Mesendoderm (in vitro differentiated cells): ENCODE measurements around the gene SPECC1.

ENCODE experiments used
- DNase-seq: peaks from one replicate; pipeline ENCODE4 v3.0.0; 2013
- H2AK5ac ChIP-seq: 2 replicates; pipeline ENCODE4 v1.6.1; 2013; ENCODE audit warnings: low read length, inconsistent platforms
- H2BK120ac ChIP-seq: 2 replicates; pipeline ENCODE4 v1.6.1; 2013; ENCODE audit warnings: low read depth, mild to moderate bottlenecking, low read length, moderate library complexity, mixed read lengths
- H2BK15ac ChIP-seq: replicated peaks from 2 replicates; pipeline ENCODE4 v1.6.1; 2013; ENCODE audit warnings: low read depth, mild to moderate bottlenecking, moderate library complexity
- H2BK5ac ChIP-seq: 2 replicates; pipeline ENCODE4 v1.6.1; 2013; ENCODE audit warnings: low read length, inconsistent platforms
- H3K18ac ChIP-seq: 2 replicates; pipeline ENCODE4 v1.6.1; 2013; ENCODE audit warnings: mild to moderate bottlenecking, low read length, mixed read lengths
- H3K23ac ChIP-seq: one replicate; pipeline ENCODE4 v1.6.1; 2013; ENCODE audit warnings: low read length
- H3K27ac ChIP-seq: 2 replicates; pipeline ENCODE4 v1.5.1; 2013; ENCODE audit warnings: low read depth, mild to moderate bottlenecking, inconsistent platforms, low read length, moderate library complexity
- H3K27me3 ChIP-seq: 2 replicates; pipeline ENCODE4 v1.6.1; 2013; ENCODE audit warnings: low read length, control low read depth, mild to moderate bottlenecking, inconsistent platforms; ENCODE audit not compliant: insufficient read depth, poor library complexity
- H3K36me3 ChIP-seq: 2 replicates; pipeline ENCODE4 v1.6.1; 2013; ENCODE audit warnings: low read length, inconsistent platforms; ENCODE audit not compliant: control insufficient read depth, insufficient read depth
- H3K4ac ChIP-seq: one replicate; pipeline ENCODE4 v1.6.1; 2013; ENCODE audit warnings: low read depth, mild to moderate bottlenecking, low read length, moderate library complexity
- H3K4me1 ChIP-seq: 2 replicates; pipeline ENCODE4 v1.6.1; 2013; ENCODE audit warnings: low read depth, low read length, inconsistent platforms; ENCODE audit not compliant: control insufficient read depth
- H3K4me2 ChIP-seq: 2 replicates; pipeline ENCODE4 v1.6.1; 2013; ENCODE audit warnings: low read length
- H3K4me3 ChIP-seq: 2 replicates; pipeline ENCODE4 v1.5.1; 2013; ENCODE audit warnings: mild to moderate bottlenecking, low read length
- H3K56ac ChIP-seq: one replicate; pipeline ENCODE4 v1.6.1; 2013; ENCODE audit warnings: low read length
- H3K79me1 ChIP-seq: 2 replicates; pipeline ENCODE4 v1.6.1; 2013; ENCODE audit warnings: low read length, inconsistent platforms
- H3K79me2 ChIP-seq: 2 replicates; pipeline ENCODE4 v1.6.1; 2013; ENCODE audit warnings: mild to moderate bottlenecking, low read length; ENCODE audit not compliant: control insufficient read depth, insufficient read depth
- H3K9ac ChIP-seq: 2 replicates; pipeline ENCODE4 v1.6.1; 2013; ENCODE audit warnings: low read length, inconsistent platforms
- H4K5ac ChIP-seq: one replicate; pipeline ENCODE4 v1.6.1; 2013; ENCODE audit warnings: low read length
- H4K8ac ChIP-seq: one replicate; pipeline ENCODE4 v1.6.1; 2013; ENCODE audit warnings: low read depth, mild to moderate bottlenecking, control low read depth, low read length, moderate library complexity
- WGBS: extraction: QIAGEN DNeasy Blood & Tissue Kit; methylation state at CpG from one replicate; pipeline ENCODE4 v1.1.7; 2013; ENCODE audit warnings: low lambda C conversion rate, missing lambda C conversion rate; ENCODE audit not compliant: insufficient coverage; ENCODE audit errors: extremely low coverage; 5-methylcytosine and 5-hydroxymethylcytosine counted together

SPECC1 gene

DNA sequence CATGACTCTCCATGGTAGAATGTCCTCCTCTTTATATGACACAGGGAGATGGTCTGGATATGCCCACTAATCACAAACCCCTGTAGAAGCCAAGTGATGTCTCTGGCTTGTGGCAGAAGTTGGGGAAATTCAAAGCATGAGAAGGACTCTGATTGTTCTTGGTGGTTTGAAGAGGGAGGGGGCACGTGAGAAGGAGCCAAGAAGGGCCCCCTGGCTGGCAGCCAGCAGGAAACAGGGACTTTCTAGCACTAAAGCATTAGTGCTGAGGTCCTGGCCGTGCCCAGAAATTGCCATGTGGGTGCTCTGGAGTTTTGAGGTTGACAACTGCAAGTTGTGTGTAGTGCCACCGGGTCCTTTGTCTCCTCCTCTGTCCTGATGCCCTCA is 258.3 kb downstream of the SPECC1 start:
- Histone ChIP-seq H2BK5ac (no peak overlapping the region), H3K27me3 (no peaks in the 10 kb centered on the region), H3K79me1 (no peaks in the 10 kb centered on the region), H3K4ac (no peak overlapping the region), H3K27ac (no peak overlapping the region), H3K9ac (no peak overlapping the region), H3K23ac (no peak overlapping the region), H4K5ac (no peak overlapping the region), H3K56ac (no peak overlapping the region), H3K79me2 (no peaks in the 10 kb centered on the region), H3K18ac (no peak overlapping the region), H4K8ac (no peak overlapping the region), H3K4me2 (no peak overlapping the region), H2BK15ac (no peak overlapping the region), H3K36me3 (no peaks in the 10 kb centered on the region), H3K4me3 (no peak overlapping the region), H2BK120ac (no peak overlapping the region), H3K4me1 (no peaks in the 10 kb centered on the region), H2AK5ac (no peak overlapping the region)
- no peak for DNase-seq
- no CpG with 5 or more reads among the region's 3 CpGs for WGBS

DNA sequence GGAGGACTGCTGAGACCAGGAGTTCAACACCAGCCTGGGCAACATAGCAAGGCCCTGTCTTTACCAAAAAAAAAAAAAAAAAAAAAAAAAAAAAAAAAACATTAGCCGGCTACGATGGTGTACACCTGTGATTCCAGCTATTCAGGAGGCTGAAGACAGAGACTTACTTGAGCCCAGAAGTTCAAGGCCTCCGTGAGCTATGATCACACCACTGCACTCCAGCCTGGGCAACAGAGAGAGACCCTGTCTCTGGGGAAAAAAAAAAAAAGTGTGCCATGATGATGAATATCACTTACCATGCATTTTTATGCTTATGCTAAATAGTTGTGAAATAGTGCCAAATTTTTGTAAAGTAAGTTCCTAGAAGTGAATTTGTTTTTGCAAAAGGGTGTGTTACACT is 261.2 kb downstream of the SPECC1 start:
- Histone ChIP-seq H3K4me3 (no peak overlapping the region), H3K79me2 (no peaks in the 10 kb centered on the region), H2BK5ac (no peak overlapping the region), H4K5ac (no peak overlapping the region), H3K18ac (no peak overlapping the region), H2AK5ac (no peak overlapping the region), H3K27ac (no peak overlapping the region), H2BK15ac (no peak overlapping the region), H3K27me3 (no peaks in the 10 kb centered on the region), H2BK120ac (no peak overlapping the region), H3K36me3 (no peaks in the 10 kb centered on the region), H3K4ac (no peak overlapping the region), H3K4me2 (no peak overlapping the region), H3K23ac (no peak overlapping the region), H3K4me1 (no peaks in the 10 kb centered on the region), H3K56ac (no peak overlapping the region), H3K9ac (no peak overlapping the region), H4K8ac (no peak overlapping the region), H3K79me1 (no peaks in the 10 kb centered on the region)
- no CpG with 5 or more reads among the region's 3 CpGs for WGBS
- DNase-seq, result no peak

DNA sequence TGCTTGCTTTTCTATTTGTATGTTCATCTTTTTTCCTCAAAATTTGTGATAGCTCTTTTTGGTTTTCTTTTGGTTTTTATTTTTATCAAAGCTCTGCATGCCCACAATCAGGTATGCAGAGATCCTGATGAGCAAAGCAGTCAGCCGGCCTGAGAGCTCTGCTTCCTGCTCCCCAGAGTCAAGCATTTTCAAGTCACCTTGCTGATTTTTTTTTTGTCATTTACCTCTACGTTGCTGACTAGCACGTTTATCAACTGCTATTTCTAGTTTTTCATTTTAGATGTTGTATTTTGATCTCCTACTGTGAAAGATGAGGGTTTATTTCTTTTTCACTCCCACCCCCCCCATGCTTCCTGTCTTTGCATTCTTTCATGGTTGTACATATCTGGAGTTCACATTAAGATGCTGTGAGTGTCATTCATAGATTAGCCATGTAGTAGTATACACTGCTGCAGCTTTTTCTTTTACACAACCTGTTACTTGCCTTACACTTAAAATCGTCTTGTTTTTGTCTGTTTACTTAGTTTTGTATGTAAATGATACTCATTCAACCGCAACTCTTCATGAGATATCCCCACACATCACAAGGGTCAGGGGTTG is 262.0 kb downstream of the SPECC1 start:
- no peaks in the 10 kb centered on the region for H3K27me3 ChIP-seq
- H3K23ac ChIP-seq, result no peak overlapping the region
- H3K56ac ChIP-seq, result no peak overlapping the region
- no peak overlapping the region for H4K8ac ChIP-seq
- WGBS, result no CpG with 5 or more reads among the region's 5 CpGs
- no peak overlapping the region for H3K4ac ChIP-seq
- H3K36me3 ChIP-seq, result no peaks in the 10 kb centered on the region
- no peak overlapping the region for H3K27ac ChIP-seq
- H2BK120ac ChIP-seq, result no peak overlapping the region
- H2AK5ac ChIP-seq, result no peak overlapping the region
- no peak overlapping the region for H3K9ac ChIP-seq
- H3K4me1 ChIP-seq, result no peaks in the 10 kb centered on the region
- H4K5ac ChIP-seq, result no peak overlapping the region
- no peaks in the 10 kb centered on the region for H3K79me1 ChIP-seq
- no peak overlapping the region for H3K18ac ChIP-seq
- no peak overlapping the region for H3K4me3 ChIP-seq
- no peaks in the 10 kb centered on the region for H3K79me2 ChIP-seq
- H2BK5ac ChIP-seq, result no peak overlapping the region
- H3K4me2 ChIP-seq, result no peak overlapping the region
- no peak overlapping the region for H2BK15ac ChIP-seq
- DNase-seq, result no peak

DNA sequence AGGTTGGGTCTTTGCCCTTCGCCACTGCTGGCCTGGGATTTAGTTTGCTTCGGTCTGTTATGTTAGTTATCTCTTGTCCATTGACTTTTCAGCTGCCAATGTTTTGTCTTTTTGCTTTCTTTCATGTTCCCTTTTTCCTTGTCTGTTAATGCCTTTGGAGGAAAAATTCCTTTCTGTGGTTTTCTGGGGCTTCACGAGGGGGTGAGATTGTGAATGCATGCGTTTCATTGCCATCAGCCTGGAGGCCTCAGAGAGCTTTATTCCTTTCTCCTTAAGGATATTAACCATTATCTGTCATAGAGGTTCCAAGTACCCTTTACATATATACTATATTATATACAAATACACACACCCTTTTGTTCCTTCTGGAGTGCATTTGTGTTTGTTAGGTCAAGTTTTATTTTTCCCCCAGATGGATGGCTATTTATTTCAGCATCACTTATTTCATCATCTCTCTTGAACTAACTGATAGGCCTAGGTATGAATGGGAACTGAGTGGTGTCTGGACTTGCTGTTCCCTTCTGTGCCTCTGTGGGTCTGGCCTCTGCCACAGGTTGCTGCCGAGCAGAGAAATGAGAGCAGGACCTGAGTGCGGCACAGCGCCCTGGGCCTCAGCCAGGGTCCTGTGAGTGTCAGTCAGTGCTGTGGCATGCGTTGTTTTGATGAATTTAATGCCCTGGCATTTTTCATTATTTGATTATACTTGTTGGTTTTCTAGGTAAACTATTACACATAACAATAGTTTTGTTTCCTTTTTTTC is 264.8 kb downstream of the SPECC1 start:
- Histone ChIP-seq H3K18ac (no peak overlapping the region), H2BK5ac (no peak overlapping the region), H4K5ac (no peak overlapping the region), H2AK5ac (no peak overlapping the region), H3K23ac (no peak overlapping the region), H3K27ac (no peak overlapping the region), H3K9ac (no peak overlapping the region), H3K4me1 (no peaks in the 10 kb centered on the region), H3K4ac (no peak overlapping the region), H3K56ac (no peak overlapping the region), H4K8ac (no peak overlapping the region), H3K36me3 (no peaks in the 10 kb centered on the region), H3K4me2 (no peak overlapping the region), H3K79me2 (no peaks in the 10 kb centered on the region), H2BK15ac (no peak overlapping the region), H3K79me1 (no peaks in the 10 kb centered on the region), H2BK120ac (no peak overlapping the region), H3K4me3 (no peak overlapping the region), H3K27me3 (no peaks in the 10 kb centered on the region)
- no peak for DNase-seq
- WGBS, result no CpG with 5 or more reads among the region's 8 CpGs

DNA sequence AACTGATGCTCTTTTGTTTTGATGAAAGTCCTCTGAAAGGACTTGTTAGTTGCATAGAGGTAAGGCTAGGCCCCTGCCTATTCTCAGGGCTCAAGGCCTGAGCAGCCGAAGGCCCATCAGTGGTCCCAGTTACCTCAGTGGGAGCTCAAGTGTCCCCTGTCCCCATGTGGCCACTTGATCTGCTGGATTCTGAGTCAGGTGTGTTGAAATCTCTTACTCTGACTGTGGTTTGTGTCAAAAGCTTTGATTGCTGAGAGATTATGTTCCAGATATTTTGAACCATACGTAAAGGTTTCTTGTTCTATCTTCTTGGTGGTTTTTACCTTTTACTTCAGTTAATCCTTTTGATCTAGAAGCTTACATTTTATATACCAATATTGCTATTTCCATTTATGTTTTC is 266.5 kb downstream of the SPECC1 start:
- Histone ChIP-seq H3K4me2 (no peak overlapping the region), H3K23ac (no peak overlapping the region), H3K4ac (no peak overlapping the region), H3K18ac (no peak overlapping the region), H3K9ac (no peak overlapping the region), H4K5ac (no peak overlapping the region), H2BK5ac (no peak overlapping the region), H3K4me1 (no peaks in the 10 kb centered on the region), H2AK5ac (no peak overlapping the region), H3K27me3 (no peaks in the 10 kb centered on the region), H3K36me3 (no peaks in the 10 kb centered on the region), H2BK120ac (no peak overlapping the region), H3K4me3 (no peak overlapping the region), H4K8ac (no peak overlapping the region), H3K79me2 (no peaks in the 10 kb centered on the region), H3K27ac (no peak overlapping the region), H2BK15ac (no peak overlapping the region), H3K79me1 (no peaks in the 10 kb centered on the region), H3K56ac (no peak overlapping the region)
- WGBS, result no CpG with 5 or more reads among the region's 2 CpGs
- DNase-seq, result no peak

DNA sequence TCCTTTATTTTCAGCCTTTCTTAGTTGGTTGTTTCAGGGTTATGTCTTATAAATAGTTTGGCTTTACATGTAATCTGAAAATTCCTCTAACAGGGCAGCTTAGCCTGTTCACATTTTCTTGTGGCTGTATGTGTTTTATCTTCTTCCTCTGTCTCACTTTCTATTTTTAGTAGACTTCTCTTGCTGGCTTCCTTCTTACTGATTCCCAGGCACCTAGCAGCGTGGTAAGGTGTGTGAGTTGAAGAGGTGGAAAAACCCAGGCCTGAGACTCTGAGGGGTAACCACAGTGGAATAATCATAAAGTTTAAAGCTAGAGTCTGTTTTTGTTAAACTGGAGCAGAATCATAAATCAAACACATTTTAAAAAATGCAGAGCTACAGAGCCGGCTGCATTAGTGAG is 267.3 kb downstream of the SPECC1 start:
- H4K8ac ChIP-seq, result no peak overlapping the region
- H3K18ac ChIP-seq, result no peak overlapping the region
- H3K4ac ChIP-seq, result no peak overlapping the region
- H2BK5ac ChIP-seq, result no peak overlapping the region
- H3K23ac ChIP-seq, result no peak overlapping the region
- WGBS, result no CpG with 5 or more reads among the region's 2 CpGs
- H2AK5ac ChIP-seq, result no peak overlapping the region
- no peak overlapping the region for H2BK120ac ChIP-seq
- no peak overlapping the region for H3K4me2 ChIP-seq
- H3K56ac ChIP-seq, result no peak overlapping the region
- no peak overlapping the region for H3K9ac ChIP-seq
- no peaks in the 10 kb centered on the region for H3K79me2 ChIP-seq
- no peak overlapping the region for H3K27ac ChIP-seq
- H3K4me3 ChIP-seq, result no peak overlapping the region
- no peaks in the 10 kb centered on the region for H3K36me3 ChIP-seq
- H3K4me1 ChIP-seq, result no peaks in the 10 kb centered on the region
- no peaks in the 10 kb centered on the region for H3K27me3 ChIP-seq
- DNase-seq, result no peak
- no peaks in the 10 kb centered on the region for H3K79me1 ChIP-seq
- H2BK15ac ChIP-seq, result no peak overlapping the region
- no peak overlapping the region for H4K5ac ChIP-seq
